Ovary (tissue), 3 donors: ENCODE data around the gene MEF2D.

Source experiments
- EP300 ChIP-seq: sonication (generic); formaldehyde crosslinking; IDR thresholded peaks from one replicate; pipeline ENCODE4 v1.6.1; 2017; ENCODE audit warnings: antibody characterized with exemption
- POLR2A ChIP-seq: fragments of 450-650 bp; IDR thresholded peaks from one replicate; pipeline ENCODE4 v1.6.1; 2017; ENCODE audit warnings: antibody characterized with exemption, mild to moderate bottlenecking, moderate library complexity
- TF ChIP-seq, protein P1 (sequence below), 3 donors: fragments of 450-650 bp in 2 of 3; fragments of 200-600 bp in 1 of 3; IDR thresholded peaks; one replicate each; pipeline versions ENCODE4 v1.5.1 to v1.8.0; 2016 to 2022; ENCODE audit warnings: antibody characterized with exemption in 3 of 3, mild to moderate bottlenecking in 1 of 3
- donor health status: DM: no; HTN: no; CAD: no.

GRCh38 chr1:156432669-156433018, 67.9 kb downstream of the MEF2D start:
- TF ChIP-seq, protein P1, sequence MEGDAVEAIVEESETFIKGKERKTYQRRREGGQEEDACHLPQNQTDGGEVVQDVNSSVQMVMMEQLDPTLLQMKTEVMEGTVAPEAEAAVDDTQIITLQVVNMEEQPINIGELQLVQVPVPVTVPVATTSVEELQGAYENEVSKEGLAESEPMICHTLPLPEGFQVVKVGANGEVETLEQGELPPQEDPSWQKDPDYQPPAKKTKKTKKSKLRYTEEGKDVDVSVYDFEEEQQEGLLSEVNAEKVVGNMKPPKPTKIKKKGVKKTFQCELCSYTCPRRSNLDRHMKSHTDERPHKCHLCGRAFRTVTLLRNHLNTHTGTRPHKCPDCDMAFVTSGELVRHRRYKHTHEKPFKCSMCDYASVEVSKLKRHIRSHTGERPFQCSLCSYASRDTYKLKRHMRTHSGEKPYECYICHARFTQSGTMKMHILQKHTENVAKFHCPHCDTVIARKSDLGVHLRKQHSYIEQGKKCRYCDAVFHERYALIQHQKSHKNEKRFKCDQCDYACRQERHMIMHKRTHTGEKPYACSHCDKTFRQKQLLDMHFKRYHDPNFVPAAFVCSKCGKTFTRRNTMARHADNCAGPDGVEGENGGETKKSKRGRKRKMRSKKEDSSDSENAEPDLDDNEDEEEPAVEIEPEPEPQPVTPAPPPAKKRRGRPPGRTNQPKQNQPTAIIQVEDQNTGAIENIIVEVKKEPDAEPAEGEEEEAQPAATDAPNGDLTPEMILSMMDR (IDR thresholded peaks at IDR 0.05), result no peak
- no peak for TF ChIP-seq POLR2A
- no peak for TF ChIP-seq EP300
